GM10248 (cell line): ENCODE results near the gene PDE4D.

Source experiments
- CTCF ChIA-PET: fragments of 300-600 bp; sonication (Branson Sonifier 250); formaldehyde crosslinking; extraction: SDS; loops from one replicate; lab custom pipeline; 2021; ENCODE audit warnings: antibody characterized with exemption; lab: Yijun Ruan, JAX
- POLR2A ChIA-PET: fragments of 350-650 bp; sonication (Branson Sonifier 250); formaldehyde crosslinking; extraction: SDS; loops from one replicate; lab custom pipeline; 2020; ENCODE audit warnings: antibody characterized with exemption; lab: Yijun Ruan, JAX
- DNase-seq: peaks from one replicate; pipeline ENCODE4 v3.0.0; 2012; ENCODE audit errors: extremely low spot score
- TF ChIP-seq, protein P1 (sequence below): IDR thresholded peaks from 2 replicates; pipeline ENCODE4 v1.5.1; 2012; ENCODE audit warnings: mild to moderate bottlenecking, low read depth; ENCODE audit errors: extremely low read depth, missing control alignments, control extremely low read depth

The PDE4D gene

GRCh38 chr5:59139695-59140094 is 753.8 kb downstream of the PDE4D start:
- DNase-seq, result no peak
- TF ChIP-seq, protein P1, sequence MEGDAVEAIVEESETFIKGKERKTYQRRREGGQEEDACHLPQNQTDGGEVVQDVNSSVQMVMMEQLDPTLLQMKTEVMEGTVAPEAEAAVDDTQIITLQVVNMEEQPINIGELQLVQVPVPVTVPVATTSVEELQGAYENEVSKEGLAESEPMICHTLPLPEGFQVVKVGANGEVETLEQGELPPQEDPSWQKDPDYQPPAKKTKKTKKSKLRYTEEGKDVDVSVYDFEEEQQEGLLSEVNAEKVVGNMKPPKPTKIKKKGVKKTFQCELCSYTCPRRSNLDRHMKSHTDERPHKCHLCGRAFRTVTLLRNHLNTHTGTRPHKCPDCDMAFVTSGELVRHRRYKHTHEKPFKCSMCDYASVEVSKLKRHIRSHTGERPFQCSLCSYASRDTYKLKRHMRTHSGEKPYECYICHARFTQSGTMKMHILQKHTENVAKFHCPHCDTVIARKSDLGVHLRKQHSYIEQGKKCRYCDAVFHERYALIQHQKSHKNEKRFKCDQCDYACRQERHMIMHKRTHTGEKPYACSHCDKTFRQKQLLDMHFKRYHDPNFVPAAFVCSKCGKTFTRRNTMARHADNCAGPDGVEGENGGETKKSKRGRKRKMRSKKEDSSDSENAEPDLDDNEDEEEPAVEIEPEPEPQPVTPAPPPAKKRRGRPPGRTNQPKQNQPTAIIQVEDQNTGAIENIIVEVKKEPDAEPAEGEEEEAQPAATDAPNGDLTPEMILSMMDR, result no peak
- CTCF ChIA-PET, result interaction anchor here (0.9 to 4.2 kb wide), 2 partner anchors 12 to 34 kb away, joined by 3 to 27 read pairs; no protein-coding TSS in a partner anchor
- POLR2A ChIA-PET, result no interaction called here

DNA sequence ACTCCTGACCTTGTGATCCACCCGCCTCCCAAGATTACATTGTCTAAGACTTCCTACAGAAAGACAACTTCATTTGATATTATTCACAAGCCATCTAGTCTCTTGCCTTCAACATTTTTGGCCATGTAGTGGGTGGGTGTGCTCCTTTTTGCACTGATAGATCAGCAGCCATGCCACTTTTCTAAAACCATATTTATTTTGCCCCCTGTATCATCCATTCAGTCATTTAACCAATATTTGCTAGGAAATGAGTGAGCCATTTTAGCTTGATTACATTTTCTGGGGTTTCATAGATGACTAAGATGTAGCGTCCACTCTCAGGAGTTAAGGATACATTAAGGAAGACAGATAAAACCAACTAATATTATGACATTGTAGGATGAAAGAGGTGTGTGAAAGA is 755.0 kb downstream of the PDE4D start:
- TF ChIP-seq, protein P1, result no peak
- ChIA-PET POLR2A (no interaction called here), CTCF (interaction anchor here (0.9 to 4.2 kb wide), 3 partner anchors 10 to 252 kb away, joined by 3 to 27 read pairs (median 4); no protein-coding TSS in a partner anchor)
- DNase-seq, result no peak

- CTCF ChIA-PET, result interaction anchor here (1.7 to 4.2 kb wide), 2 partner anchors 10 to 251 kb away, joined by 4 to 27 read pairs; no protein-coding TSS in a partner anchor
- TF ChIP-seq, protein P1, result no peak
- POLR2A ChIA-PET, result no interaction called here
- DNase-seq, result no peak
Measured at GRCh38 chr5:59137846-59138245, 755.7 kb downstream of the PDE4D start.

GRCh38 chr5:59136549-59136948 is 757.0 kb downstream of the PDE4D start:
- ChIA-PET CTCF (interaction anchor here (0.8 to 4.2 kb wide), 4 partner anchors 8 to 266 kb away, joined by 3 to 27 read pairs (median 6); no protein-coding TSS in a partner anchor), POLR2A (interaction anchor here (1.2 kb wide), 1 partner anchor 9 kb away, joined by 3 read pairs; no protein-coding TSS in a partner anchor)
- TF ChIP-seq, protein P1, result no peak
- DNase-seq, result no peak

- ChIA-PET POLR2A (no interaction called here), CTCF (interaction anchor here (0.8 to 2.7 kb wide), 10 partner anchors 9 to 100 kb away, joined by 3 to 8 read pairs (median 4); no protein-coding TSS in a partner anchor)
- TF ChIP-seq, protein P1, result no peak
- DNase-seq, result no peak
Measured at GRCh38 chr5:59134471-59135163, 758.9 kb downstream of the PDE4D start.

GRCh38 chr5:59133764-59134261 is 759.7 kb downstream of the PDE4D start:
- no peak for DNase-seq
- POLR2A ChIA-PET, result no interaction called here

More at GRCh38 chr5:59133764-59134261, 759.7 kb downstream of the PDE4D start:
- CTCF ChIA-PET, result interaction anchor here (0.9 to 2.7 kb wide), 5 partner anchors 9 to 50 kb away, joined by 3 to 8 read pairs (median 4); no protein-coding TSS in a partner anchor
- TF ChIP-seq, protein P1, result no peak
